Inflammatory macrophage treated with lipopolysaccharide for 1 hour (primary cell): ENCODE data around the gene RPLP1.

Experiments used
- DNase-seq, 2 donors: peaks; one replicate each; pipeline ENCODE4 v3.0.0-alpha.2; 2020 to 2022

The RPLP1 gene

GRCh38 chr15:69499521-69500211 is 47.0 kb downstream of the RPLP1 start:
- DNase-seq = no peak

- no peak for DNase-seq
Observed at GRCh38 chr15:69500339-69500738, 47.7 kb downstream of the RPLP1 start.

GRCh38 chr15:69501456-69501855 is 48.8 kb downstream of the RPLP1 start:
- no peak for DNase-seq

- DNase-seq = no peak
Observed at GRCh38 chr15:69502470-69503045, 49.9 kb downstream of the RPLP1 start.

- peak; percentile 31 to 43 for DNase-seq
Observed at GRCh38 chr15:69504352-69505040, 51.9 kb downstream of the RPLP1 start.
